ENCODE results near the gene SERPINA1. TPM values are rescaled to one million over a fixed set of nuclear protein-coding genes. Genes with fewer than 3 reads are reported as not detected.
A peak's percentile ranks its signal among the peaks of the same experiment; 100 is the strongest.

The SERPINA1 gene
- total RNA-seq, result 5,074 and 5,718 TPM in 2 replicates
- polyA plus RNA-seq, result 3,463 and 3,480 TPM in 2 replicates

DNA sequence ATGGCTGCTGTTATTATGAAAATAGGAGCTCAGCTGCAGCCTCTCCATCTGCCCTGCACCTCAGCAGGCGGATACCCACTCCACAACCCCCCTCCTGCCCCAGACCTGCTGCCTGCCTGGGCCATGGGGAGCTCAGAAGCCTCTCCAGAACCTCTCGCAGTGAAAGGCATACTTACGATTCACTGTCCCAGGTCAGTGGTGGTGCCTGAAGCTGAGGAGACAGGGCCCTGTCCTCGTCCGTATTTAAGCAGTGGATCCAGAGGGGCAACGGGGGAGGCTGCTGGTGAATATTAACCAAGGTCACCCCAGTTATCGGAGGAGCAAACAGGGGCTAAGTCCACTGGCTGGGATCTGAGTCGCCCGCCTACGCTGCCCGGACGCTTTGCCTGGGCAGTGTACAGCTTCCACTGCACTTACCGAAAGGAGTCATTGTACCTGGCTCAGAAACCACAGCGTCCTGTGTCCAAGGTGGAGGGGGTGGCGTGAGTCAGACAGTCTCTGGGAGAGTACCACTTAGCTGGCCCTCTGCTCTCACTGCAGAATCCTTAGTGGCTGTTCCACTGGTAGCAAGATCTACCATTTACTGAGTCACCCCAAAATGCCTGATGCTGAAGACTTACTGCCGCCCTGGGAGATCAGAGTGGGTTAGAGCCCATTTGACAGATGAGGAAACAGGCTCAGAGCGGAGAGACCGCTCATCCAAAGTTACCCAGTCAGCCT is at the start of gene SERPINA1:
SERPINA1 (minus strand) TSS at position 219 of the 720 bp plus-strand sequence. CDS start 5,365 bp downstream, outside the sequence.
- H3K9me3 ChIP-seq (ENCODE audit: low read depth), result no peaks in the 10 kb centered on the region
- H3K4me2 ChIP-seq, result peak within 1 kb of the TSS; percentile 72
- peaks cover 14% of the 10 kb centered on the region for H3K4me1 ChIP-seq (ENCODE audit: insufficient read depth)
- H3K4me3 ChIP-seq, result peak within 1 kb of the TSS; percentile 31
- H2AFZ ChIP-seq, result no peak within 1 kb of the TSS
- peak; percentile 85 for DNase-seq (ENCODE audit: low spot score)
- WGBS (ENCODE audit: low lambda C conversion rate, missing lambda C conversion rate), result 53% methylated on average over 18 of the region's 18 CpGs
- no peaks in the 10 kb centered on the region for H3K9me2 ChIP-seq (replicated peaks; ENCODE audit: insufficient read depth)
- no peaks in the 10 kb centered on the region for H4K20me1 ChIP-seq (ENCODE audit: insufficient read depth, poor library complexity, severe bottlenecking)
- no peaks in the 10 kb centered on the region for H3K27me3 ChIP-seq
- H3K79me2 ChIP-seq, result peaks cover 28% of the 10 kb centered on the region
- TF ChIP-seq EZH2phosphoT487 (IDR thresholded peaks at IDR 0.05; ENCODE audit: low read depth, severe bottlenecking, unreplicated experiment), result no peak
- TF ChIP-seq, protein P1, sequence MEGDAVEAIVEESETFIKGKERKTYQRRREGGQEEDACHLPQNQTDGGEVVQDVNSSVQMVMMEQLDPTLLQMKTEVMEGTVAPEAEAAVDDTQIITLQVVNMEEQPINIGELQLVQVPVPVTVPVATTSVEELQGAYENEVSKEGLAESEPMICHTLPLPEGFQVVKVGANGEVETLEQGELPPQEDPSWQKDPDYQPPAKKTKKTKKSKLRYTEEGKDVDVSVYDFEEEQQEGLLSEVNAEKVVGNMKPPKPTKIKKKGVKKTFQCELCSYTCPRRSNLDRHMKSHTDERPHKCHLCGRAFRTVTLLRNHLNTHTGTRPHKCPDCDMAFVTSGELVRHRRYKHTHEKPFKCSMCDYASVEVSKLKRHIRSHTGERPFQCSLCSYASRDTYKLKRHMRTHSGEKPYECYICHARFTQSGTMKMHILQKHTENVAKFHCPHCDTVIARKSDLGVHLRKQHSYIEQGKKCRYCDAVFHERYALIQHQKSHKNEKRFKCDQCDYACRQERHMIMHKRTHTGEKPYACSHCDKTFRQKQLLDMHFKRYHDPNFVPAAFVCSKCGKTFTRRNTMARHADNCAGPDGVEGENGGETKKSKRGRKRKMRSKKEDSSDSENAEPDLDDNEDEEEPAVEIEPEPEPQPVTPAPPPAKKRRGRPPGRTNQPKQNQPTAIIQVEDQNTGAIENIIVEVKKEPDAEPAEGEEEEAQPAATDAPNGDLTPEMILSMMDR (IDR thresholded peaks at IDR 0.05; ENCODE audit: poor library complexity), result no peak
- no peak for TF ChIP-seq EZH2 (IDR thresholded peaks at IDR 0.05; ENCODE audit: borderline replicate concordance)
- H3K27ac ChIP-seq, result peak within 1 kb of the TSS; percentile 77
- H3K36me3 ChIP-seq (replicated peaks; ENCODE audit: insufficient read depth, low read depth), result no peaks in the 10 kb centered on the region

DNA sequence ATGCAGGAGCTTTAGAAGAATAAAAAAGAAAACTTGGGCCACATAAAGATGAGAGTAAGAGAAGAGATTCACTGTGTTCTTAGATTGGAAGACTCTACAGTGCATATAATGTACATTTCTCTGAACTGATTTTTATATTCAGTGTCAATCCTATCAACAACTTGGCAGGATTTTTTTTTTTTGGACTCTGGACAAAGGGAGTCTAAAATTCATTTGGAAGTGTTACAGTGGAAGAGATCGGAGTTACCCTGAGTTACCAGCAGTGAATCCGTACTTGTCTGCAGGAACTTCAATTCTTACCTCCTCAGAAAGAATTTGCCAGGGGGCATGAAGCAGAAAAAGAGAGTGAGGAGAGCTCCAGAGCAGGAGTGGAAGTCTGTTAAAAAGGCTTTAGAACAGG is 40.2 kb upstream of the SERPINA1 start:
- H3K36me3 ChIP-seq (replicated peaks; ENCODE audit: insufficient read depth, low read depth), result no peaks in the 10 kb centered on the region
- no peaks in the 10 kb centered on the region for H3K9me2 ChIP-seq (replicated peaks; ENCODE audit: insufficient read depth)
- H2AFZ ChIP-seq, result no peak overlapping the region
- no peak overlapping the region for H3K27ac ChIP-seq
- TF ChIP-seq EZH2 (IDR thresholded peaks at IDR 0.05; ENCODE audit: borderline replicate concordance) (no peak), EZH2phosphoT487 (IDR thresholded peaks at IDR 0.05; ENCODE audit: low read depth, severe bottlenecking, unreplicated experiment) (no peak)
- TF ChIP-seq, protein P1 (IDR thresholded peaks at IDR 0.05; ENCODE audit: poor library complexity), result no peak
- H4K20me1 ChIP-seq (ENCODE audit: insufficient read depth, poor library complexity, severe bottlenecking), result no peaks in the 10 kb centered on the region
- H3K4me2 ChIP-seq, result no peak overlapping the region
- no peaks in the 10 kb centered on the region for H3K79me2 ChIP-seq
- no peaks in the 10 kb centered on the region for H3K9me3 ChIP-seq (ENCODE audit: low read depth)
- H3K27me3 ChIP-seq, result no peaks in the 10 kb centered on the region
- no peaks in the 10 kb centered on the region for H3K4me1 ChIP-seq (ENCODE audit: insufficient read depth)
- WGBS (ENCODE audit: low lambda C conversion rate, missing lambda C conversion rate), result 57% methylated on average over 2 of the region's 2 CpGs
- no peak overlapping the region for H3K4me3 ChIP-seq
- no peak for DNase-seq (ENCODE audit: low spot score)

DNA sequence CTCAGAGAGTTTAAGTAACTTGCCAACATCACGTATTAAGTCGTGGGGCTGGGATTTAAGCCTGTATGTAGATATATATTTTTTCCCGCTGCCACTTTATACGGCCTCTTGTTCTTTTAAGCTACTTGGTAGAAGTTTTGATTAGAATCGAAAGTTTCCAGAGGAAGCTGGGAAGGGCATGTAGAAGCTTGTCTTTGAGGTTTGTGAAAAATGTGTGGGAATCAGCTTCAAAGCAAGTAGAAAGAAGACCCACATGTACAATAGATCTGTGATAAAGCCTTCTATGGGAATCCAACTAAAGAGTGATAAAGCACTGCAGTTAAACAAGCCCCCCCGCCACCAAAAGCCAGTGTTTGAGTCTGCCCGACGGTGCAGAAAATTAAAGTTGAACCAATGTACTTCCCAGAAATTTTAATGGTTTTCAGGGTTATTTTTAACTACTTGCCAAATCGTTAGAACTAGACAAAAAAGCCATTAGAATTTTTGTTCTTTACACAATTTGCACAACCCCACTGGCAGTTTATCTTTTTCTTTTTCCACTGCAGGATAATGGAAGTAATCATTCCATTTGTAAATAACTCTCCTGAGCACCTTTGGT is 38.7 kb upstream of the SERPINA1 start:
- Histone ChIP-seq H3K9me3 (ENCODE audit: low read depth) (no peaks in the 10 kb centered on the region), H3K4me2 (no peak overlapping the region), H3K27ac (no peak overlapping the region), H3K4me3 (no peak overlapping the region), H4K20me1 (ENCODE audit: insufficient read depth, poor library complexity, severe bottlenecking) (no peaks in the 10 kb centered on the region), H3K9me2 (replicated peaks; ENCODE audit: insufficient read depth) (no peaks in the 10 kb centered on the region), H2AFZ (no peak overlapping the region), H3K79me2 (no peaks in the 10 kb centered on the region), H3K27me3 (no peaks in the 10 kb centered on the region), H3K36me3 (replicated peaks; ENCODE audit: insufficient read depth, low read depth) (no peaks in the 10 kb centered on the region), H3K4me1 (ENCODE audit: insufficient read depth) (no peaks in the 10 kb centered on the region)
- 82% methylated on average over 9 of the region's 9 CpGs for WGBS (ENCODE audit: low lambda C conversion rate, missing lambda C conversion rate)
- TF ChIP-seq EZH2phosphoT487 (IDR thresholded peaks at IDR 0.05; ENCODE audit: low read depth, severe bottlenecking, unreplicated experiment), result no peak
- TF ChIP-seq EZH2 (IDR thresholded peaks at IDR 0.05; ENCODE audit: borderline replicate concordance), result no peak
- TF ChIP-seq, protein P1 (IDR thresholded peaks at IDR 0.05; ENCODE audit: poor library complexity), result no peak
- DNase-seq (ENCODE audit: low spot score), result no peak
